Activated CD8-positive, alpha-beta memory T cell treated with anti-CD3 and anti-CD28 coated beads for 1 hour (primary cell): Measurements from ENCODE around the gene INF2.

ENCODE experiments used
- DNase-seq, 2 donors: peaks; one replicate each; pipeline ENCODE4 v3.0.0-alpha.2; 2020; ENCODE audit warnings: low read depth in 1 of 2; ENCODE audit errors: extremely low read depth in 1 of 2

The INF2 gene

GRCh38 chr14:104687601-104688504 is 1.6 kb upstream of the INF2 start:
- no peak for DNase-seq

- no peak for DNase-seq
These were observed 811 bp upstream of the INF2 start for GRCh38 chr14:104688505-104689108.

GRCh38 chr14:104689881-104690711 is 678 bp downstream of the INF2 start:
- DNase-seq: no peak

- no peak for DNase-seq
These were observed 1.5 kb downstream of the INF2 start for GRCh38 chr14:104690861-104691455.

GRCh38 chr14:104691546-104692260 is 2.3 kb downstream of the INF2 start:
- no peak for DNase-seq

GRCh38 chr14:104692261-104692938 is 3.0 kb downstream of the INF2 start:
- DNase-seq: no peak

- DNase-seq: no peak
These were observed 3.5 kb downstream of the INF2 start for GRCh38 chr14:104692939-104693315.

- no peak for DNase-seq
These were observed 4.3 kb downstream of the INF2 start for GRCh38 chr14:104693482-104694431.

- DNase-seq: no peak
These were observed 5.1 kb downstream of the INF2 start for GRCh38 chr14:104694475-104694950.

- DNase-seq: no peak
These were observed 5.7 kb downstream of the INF2 start for GRCh38 chr14:104694991-104695659.

GRCh38 chr14:104695660-104696000 is 6.2 kb downstream of the INF2 start:
- no peak for DNase-seq

GRCh38 chr14:104696671-104697316 is 7.4 kb downstream of the INF2 start:
- DNase-seq: no peak

GRCh38 chr14:104697317-104697703 is 7.9 kb downstream of the INF2 start:
- DNase-seq: no peak

GRCh38 chr14:104697892-104698583 is 8.6 kb downstream of the INF2 start:
- no peak for DNase-seq

- no peak for DNase-seq
These were observed 9.4 kb downstream of the INF2 start for GRCh38 chr14:104698688-104699425.

GRCh38 chr14:104699426-104699748 is 10.0 kb downstream of the INF2 start:
- DNase-seq: no peak

- DNase-seq: no peak
These were observed 10.8 kb downstream of the INF2 start for GRCh38 chr14:104700225-104700651.
